ENCODE measurements around the gene SMARCD1. TPM values are rescaled to one million over a fixed set of nuclear protein-coding genes. Genes with fewer than 3 reads are reported as not detected.

Gene SMARCD1
- total and polyA plus RNA-seq, 8 donors: 2.9 to 75.9 (median 18.6) TPM

GRCh38 chr12:50088577-50089335 is 3.6 kb downstream of the SMARCD1 start:
- no peaks in the 10 kb centered on the region for H3K9me3 ChIP-seq
- no peak overlapping the region for H3K4me3 ChIP-seq
- TF ChIP-seq CTCF (IDR thresholded peaks at IDR 0.05) (peak in 5 of 7 experiments; percentile 20 to 80 (median 67)), EP300 (IDR thresholded peaks at IDR 0.05) (no peak)
- intact Hi-C loops (cut with DNase I; ENCODE audit: low total_unique reads): no loop called here
- no peak overlapping the region for H3K27ac ChIP-seq
- peaks cover 61 to 76% (median 74%) of the 10 kb centered on the region in 4 donors for H3K36me3 ChIP-seq
- no peaks in the 10 kb centered on the region for H3K27me3 ChIP-seq
- H3K4me1 ChIP-seq: peaks cover 14 to 44% (median 26%) of the 10 kb centered on the region in 4 donors
- WGBS, 5 donors: 6 to 25% (median 15%) methylated on average over 3 of the region's 3 CpGs
- peak; percentile 68 to 83 for DNase-seq

- Histone ChIP-seq H3K27ac (no peak overlapping the region), H3K36me3 (peaks cover 71 to 86% (median 84%) of the 10 kb centered on the region in 4 donors), H3K4me3 (no peak overlapping the region), H3K27me3 (no peaks in the 10 kb centered on the region), H3K4me1 (peaks cover 10 to 37% (median 18%) of the 10 kb centered on the region in 4 donors), H3K9me3 (no peaks in the 10 kb centered on the region)
- WGBS, 5 donors: 95 to 97% (median 96%) methylated on average over 7 of the region's 7 CpGs
- intact Hi-C loops (cut with DNase I; ENCODE audit: low total_unique reads): no loop called here
- TF ChIP-seq POLR2AphosphoS5 (IDR thresholded peaks at IDR 0.05) (no peak), POLR2A (IDR thresholded peaks at IDR 0.05) (no peak), EP300 (IDR thresholded peaks at IDR 0.05) (no peak), CTCF (IDR thresholded peaks at IDR 0.05) (no peak)
- no peak for DNase-seq
Measured at GRCh38 chr12:50089730-50090129, 4.6 kb downstream of the SMARCD1 start.

GRCh38 chr12:50090391-50090790 is 5.2 kb downstream of the SMARCD1 start:
- no peaks in the 10 kb centered on the region for H3K9me3 ChIP-seq
- DNase-seq: no peak
- H3K4me1 ChIP-seq: peaks cover 10 to 37% (median 18%) of the 10 kb centered on the region in 4 donors
- 82 to 96% (median 93%) methylated on average over 5 of the region's 5 CpGs for WGBS, 5 donors
- no peak overlapping the region for H3K4me3 ChIP-seq
- intact Hi-C loops (cut with DNase I; ENCODE audit: low total_unique reads): no loop called here
- peaks cover 78 to 93% (median 90%) of the 10 kb centered on the region in 4 donors for H3K36me3 ChIP-seq
- H3K27me3 ChIP-seq: no peaks in the 10 kb centered on the region
- TF ChIP-seq POLR2A (IDR thresholded peaks at IDR 0.05) (no peak), POLR2AphosphoS5 (IDR thresholded peaks at IDR 0.05) (no peak), CTCF (IDR thresholded peaks at IDR 0.05) (no peak), EP300 (IDR thresholded peaks at IDR 0.05) (no peak)
- H3K27ac ChIP-seq: no peak overlapping the region

GRCh38 chr12:50097952-50098351 is 12.8 kb downstream of the SMARCD1 start:
- H3K27ac ChIP-seq: no peak overlapping the region
- peaks cover 68 to 89% (median 84%) of the 10 kb centered on the region in 4 donors for H3K36me3 ChIP-seq
- H3K4me1 ChIP-seq: peaks cover 0 to 10% (median under 1%) of the 10 kb centered on the region in 4 donors
- no peak for DNase-seq
- no peaks in the 10 kb centered on the region for H3K27me3 ChIP-seq
- H3K9me3 ChIP-seq: no peaks in the 10 kb centered on the region
- H3K4me3 ChIP-seq: no peak overlapping the region
- intact Hi-C loops (cut with DNase I; ENCODE audit: low total_unique reads): no loop called here
- WGBS, 5 donors: 88 to 93% (median 89%) methylated on average over 6 of the region's 6 CpGs
- TF ChIP-seq POLR2A (IDR thresholded peaks at IDR 0.05) (no peak), POLR2AphosphoS5 (IDR thresholded peaks at IDR 0.05) (no peak), CTCF (IDR thresholded peaks at IDR 0.05) (no peak), EP300 (IDR thresholded peaks at IDR 0.05) (no peak)
